Activated B cell treated with CpG ODN at 0.5 μM for 24 hours (primary cell): ENCODE results near the gene LGMN. TPM values are rescaled to one million over a fixed set of nuclear protein-coding genes. Genes with fewer than 3 reads are reported as not detected.

ENCODE experiments used
- ATAC-seq: fragments of 200-7000 bp; cut with Tn5 transposase; one replicate; pipeline ENCODE4 v1.10.0; 2021; ENCODE audit warnings: low read depth, mild to moderate bottlenecking, moderate library complexity
- CTCF ChIA-PET: fragments of 350-600 bp; sonication (Branson Sonifier 250); formaldehyde crosslinking; loops from one replicate; lab custom pipeline; 2021; ENCODE audit warnings: antibody characterized with exemption; lab: Charles Lee
- POLR2A ChIA-PET: fragments of 350-600 bp; sonication (Branson Sonifier 250); formaldehyde crosslinking; loops from one replicate; lab custom pipeline; 2021; ENCODE audit warnings: antibody characterized with exemption; lab: Charles Lee
- DNase-seq: peaks from one replicate; pipeline ENCODE4 v3.0.0; 2022
- H3K27ac Mint-ChIP-seq: one replicate; pipeline ENCODE4 v1.8.0; 2020; ENCODE audit warnings: mixed read lengths
- H3K27me3 Mint-ChIP-seq: one replicate; pipeline ENCODE4 v1.8.0; 2021; ENCODE audit warnings: mixed read lengths
- H3K36me3 Mint-ChIP-seq: one replicate; pipeline ENCODE4 v1.8.0; 2021; ENCODE audit warnings: low read depth, mixed read lengths
- H3K4me1 Mint-ChIP-seq: one replicate; pipeline ENCODE4 v1.8.0; 2021; ENCODE audit warnings: mixed read lengths
- H3K4me3 Mint-ChIP-seq: one replicate; pipeline ENCODE4 v1.8.0; 2020; ENCODE audit warnings: mild to moderate bottlenecking, mixed read lengths
- H3K9me3 Mint-ChIP-seq: one replicate; pipeline ENCODE4 v1.8.0; 2020; ENCODE audit warnings: mixed read lengths
- intact Hi-C: fragments of 100-400 bp; cut with micrococcal nuclease; formaldehyde crosslinking; loops from one replicate; pipeline ENCODE4 v1.15.1; 2024
- total RNA-seq: library from RNA; stranded (reverse); gene quantifications from 2 replicates; pipeline ENCODE4 v1.2.3, GENCODE V29; 2022
- TF ChIP-seq, protein P1 (sequence below): fragments of 200-600 bp; IDR thresholded peaks from one replicate; pipeline ENCODE4 v1.8.0; 2022; ENCODE audit warnings: antibody characterized with exemption, mild to moderate bottlenecking

LGMN gene
- total RNA-seq, 1 donor from 2014 or later, result 11.8 TPM

DNA sequence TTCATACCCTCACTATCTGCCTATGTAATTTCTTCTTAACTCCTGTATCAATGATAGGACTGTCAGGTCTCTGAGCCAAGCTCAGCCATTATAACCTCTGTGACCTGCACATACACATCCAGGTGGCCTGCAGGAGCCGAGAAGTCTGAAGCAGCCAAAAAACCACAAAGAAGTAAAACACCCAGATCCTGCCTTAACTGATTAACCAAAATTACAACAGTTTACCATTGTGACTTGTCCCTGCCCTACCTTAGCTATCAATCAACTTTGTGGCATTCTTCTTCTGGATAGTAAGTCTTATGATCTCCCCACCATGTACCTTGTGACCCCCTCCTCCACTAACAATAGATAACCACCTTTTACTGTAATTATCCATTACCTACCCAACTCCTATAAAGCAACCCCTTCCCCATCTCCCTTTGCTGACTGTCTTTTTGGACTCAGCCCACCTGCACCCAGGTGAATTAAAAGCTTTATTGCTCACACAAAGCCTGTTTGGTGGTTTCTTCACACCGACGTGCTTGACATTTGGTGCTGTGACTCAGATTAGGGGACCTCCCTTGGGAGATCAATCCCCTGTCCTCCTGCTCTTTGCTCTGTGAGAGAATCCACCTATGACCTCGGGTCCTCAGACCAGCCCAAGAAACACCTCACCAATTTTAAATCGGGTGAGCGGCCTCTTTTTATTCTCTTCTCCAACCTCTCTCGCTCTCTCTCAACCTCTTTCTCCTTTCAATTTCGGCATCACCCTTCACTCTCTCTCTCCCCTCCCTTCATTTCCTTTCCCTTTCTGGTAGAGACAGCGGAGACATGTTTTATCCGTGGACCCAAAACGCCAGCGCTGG, 11.5 kb upstream of the LGMN start:
- H3K4me3 Mint-ChIP-seq, result no peak overlapping the region
- POLR2A ChIA-PET, result interaction anchor here (1.4 to 1.8 kb wide), 3 partner anchors 8 to 11 kb away, joined by 3 to 5 read pairs (median 3); partner anchors contain the start of gene LGMN

DNA sequence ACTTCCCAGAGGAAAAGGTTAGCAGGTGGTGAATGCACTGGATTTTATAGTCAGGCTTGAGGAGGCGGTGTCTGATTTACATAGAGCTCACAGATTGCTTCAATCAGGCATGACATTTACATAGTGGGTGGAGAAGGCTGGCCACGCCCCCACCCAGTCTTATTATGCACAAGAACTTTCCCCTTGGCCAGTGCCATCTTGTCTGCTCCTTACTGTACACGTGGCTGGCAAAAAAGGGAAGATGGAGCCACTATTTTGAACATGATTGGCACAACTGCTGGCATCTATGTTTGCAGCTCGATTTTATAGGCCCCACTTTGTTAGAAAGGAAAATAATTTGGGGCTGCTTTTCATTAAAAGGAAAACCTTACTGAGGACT, 10.9 kb upstream of the LGMN start:
- POLR2A ChIA-PET, result interaction anchor here (1.4 to 1.8 kb wide), 3 partner anchors 8 to 11 kb away, joined by 3 to 5 read pairs (median 3); partner anchors contain the start of gene LGMN
- no peak for DNase-seq
- H3K36me3 Mint-ChIP-seq, result no peaks in the 10 kb centered on the region
- intact Hi-C loops, result no loop called here
- no peak overlapping the region for H3K27ac Mint-ChIP-seq
- no peak for ATAC-seq
- H3K4me1 Mint-ChIP-seq, result peaks cover 16% of the 10 kb centered on the region
- H3K27me3 Mint-ChIP-seq, result no peaks in the 10 kb centered on the region
- H3K4me3 Mint-ChIP-seq, result no peak overlapping the region
- TF ChIP-seq, protein P1, sequence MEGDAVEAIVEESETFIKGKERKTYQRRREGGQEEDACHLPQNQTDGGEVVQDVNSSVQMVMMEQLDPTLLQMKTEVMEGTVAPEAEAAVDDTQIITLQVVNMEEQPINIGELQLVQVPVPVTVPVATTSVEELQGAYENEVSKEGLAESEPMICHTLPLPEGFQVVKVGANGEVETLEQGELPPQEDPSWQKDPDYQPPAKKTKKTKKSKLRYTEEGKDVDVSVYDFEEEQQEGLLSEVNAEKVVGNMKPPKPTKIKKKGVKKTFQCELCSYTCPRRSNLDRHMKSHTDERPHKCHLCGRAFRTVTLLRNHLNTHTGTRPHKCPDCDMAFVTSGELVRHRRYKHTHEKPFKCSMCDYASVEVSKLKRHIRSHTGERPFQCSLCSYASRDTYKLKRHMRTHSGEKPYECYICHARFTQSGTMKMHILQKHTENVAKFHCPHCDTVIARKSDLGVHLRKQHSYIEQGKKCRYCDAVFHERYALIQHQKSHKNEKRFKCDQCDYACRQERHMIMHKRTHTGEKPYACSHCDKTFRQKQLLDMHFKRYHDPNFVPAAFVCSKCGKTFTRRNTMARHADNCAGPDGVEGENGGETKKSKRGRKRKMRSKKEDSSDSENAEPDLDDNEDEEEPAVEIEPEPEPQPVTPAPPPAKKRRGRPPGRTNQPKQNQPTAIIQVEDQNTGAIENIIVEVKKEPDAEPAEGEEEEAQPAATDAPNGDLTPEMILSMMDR, result no peak
- H3K9me3 Mint-ChIP-seq, result no peaks in the 10 kb centered on the region
- CTCF ChIA-PET, result no interaction called here

More for the DNA sequence above, 11.5 kb upstream of the LGMN start:
- intact Hi-C loops, result no loop called here
- ATAC-seq (no peak), DNase-seq (no peak)
- peaks cover 21% of the 10 kb centered on the region for H3K4me1 Mint-ChIP-seq
- no peaks in the 10 kb centered on the region for H3K27me3 Mint-ChIP-seq
- CTCF ChIA-PET, result no interaction called here
- TF ChIP-seq, protein P1, result no peak
- H3K27ac Mint-ChIP-seq, result no peak overlapping the region
- no peaks in the 10 kb centered on the region for H3K9me3 Mint-ChIP-seq
- no peaks in the 10 kb centered on the region for H3K36me3 Mint-ChIP-seq

DNA sequence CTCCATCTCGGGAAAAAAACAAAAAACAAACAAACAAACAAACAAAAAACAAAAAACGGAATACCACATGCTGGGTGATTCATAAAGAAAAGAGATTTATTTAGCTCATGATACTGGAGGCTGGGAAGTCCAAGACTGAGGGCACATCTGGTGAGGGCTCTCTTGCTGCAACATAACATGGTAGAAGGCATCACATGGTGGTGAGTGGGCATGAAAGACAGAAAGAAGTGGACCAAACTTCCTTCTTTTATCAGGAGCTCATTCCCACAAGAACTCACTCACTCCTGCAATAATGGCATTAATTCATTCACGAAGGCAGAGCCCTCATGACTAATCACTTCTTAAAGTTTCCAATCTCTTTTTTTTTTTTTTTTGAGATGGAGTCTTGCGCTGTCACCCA, 8.0 kb upstream of the LGMN start:
- no peak overlapping the region for H3K27ac Mint-ChIP-seq
- TF ChIP-seq, protein P1, result no peak
- ChIA-PET CTCF (interaction anchor here (1.0 kb wide), 1 partner anchor 41 kb away, joined by 3 read pairs; no protein-coding TSS in a partner anchor), POLR2A (no interaction called here)
- intact Hi-C loops, result no loop called here
- DNase-seq (no peak), ATAC-seq (no peak)
- peaks cover 32% of the 10 kb centered on the region for H3K4me1 Mint-ChIP-seq
- no peak overlapping the region for H3K4me3 Mint-ChIP-seq
- no peaks in the 10 kb centered on the region for H3K27me3 Mint-ChIP-seq
- H3K36me3 Mint-ChIP-seq, result no peaks in the 10 kb centered on the region
- peaks cover 2% of the 10 kb centered on the region for H3K9me3 Mint-ChIP-seq

DNA sequence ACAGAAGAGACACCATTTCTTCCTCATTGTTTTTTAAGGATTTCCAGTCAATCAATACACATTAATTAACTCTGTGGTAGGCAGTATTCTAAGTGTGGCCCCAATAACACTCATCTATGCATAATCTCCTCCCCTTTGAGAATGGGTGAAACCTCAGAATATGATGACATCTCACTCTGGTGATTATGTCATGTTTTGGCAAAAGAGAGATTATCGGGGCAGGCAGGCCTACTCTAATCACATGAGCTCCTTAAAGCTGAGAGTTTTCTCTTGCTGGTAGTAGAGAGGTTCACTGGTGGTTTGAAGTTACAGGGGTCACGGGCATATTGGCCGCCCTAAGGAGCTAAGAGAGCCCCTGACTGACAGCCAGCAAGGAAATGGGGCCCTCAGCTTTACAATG, 7.1 kb upstream of the LGMN start:
- ATAC-seq (no peak), DNase-seq (no peak)
- Mint-ChIP-seq H3K27ac (no peak overlapping the region), H3K36me3 (no peaks in the 10 kb centered on the region), H3K27me3 (no peaks in the 10 kb centered on the region), H3K4me1 (peaks cover 39% of the 10 kb centered on the region), H3K4me3 (no peak overlapping the region), H3K9me3 (peaks cover 2% of the 10 kb centered on the region)
- TF ChIP-seq, protein P1, result no peak
- ChIA-PET POLR2A (no interaction called here), CTCF (no interaction called here)
- intact Hi-C loops, result no loop called here

DNA sequence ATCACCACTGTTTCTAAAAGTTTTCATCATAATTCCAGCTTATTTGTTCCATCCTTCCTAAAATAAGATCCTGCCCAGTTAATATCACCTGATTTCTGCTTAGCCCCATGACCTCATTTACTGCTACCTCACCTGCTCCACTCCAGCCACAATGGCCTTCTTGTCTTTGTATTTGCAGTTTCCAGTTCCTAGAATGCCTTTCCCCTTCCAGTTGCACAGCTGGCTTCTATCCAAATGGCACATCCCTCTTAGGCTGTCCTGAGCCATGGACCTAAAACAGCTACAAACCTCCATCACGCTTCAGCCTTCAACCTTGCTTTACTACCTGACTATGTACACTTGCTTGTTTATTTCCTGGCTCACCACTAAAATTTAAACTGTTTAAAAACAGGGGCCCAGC, 6.5 kb upstream of the LGMN start:
- H3K27ac Mint-ChIP-seq, result no peak overlapping the region
- intact Hi-C loops, result no loop called here
- ATAC-seq (no peak), DNase-seq (no peak)
- H3K9me3 Mint-ChIP-seq, result peaks cover 2% of the 10 kb centered on the region
- peaks cover 40% of the 10 kb centered on the region for H3K4me1 Mint-ChIP-seq
- TF ChIP-seq, protein P1, result no peak
- POLR2A ChIA-PET, result interaction anchor here (0.5 to 0.6 kb wide), 2 partner anchors 12 to 1742 kb away, joined by 3 to 6 read pairs; no protein-coding TSS in a partner anchor
- CTCF ChIA-PET, result no interaction called here
- H3K36me3 Mint-ChIP-seq, result no peaks in the 10 kb centered on the region
- no peak overlapping the region for H3K4me3 Mint-ChIP-seq
- no peaks in the 10 kb centered on the region for H3K27me3 Mint-ChIP-seq
